Stomach (tissue), 9 donors: ENCODE data around the gene CDC34. TPM values are rescaled to one million over a fixed set of nuclear protein-coding genes. Genes with fewer than 3 reads are reported as not detected.

Experiments
- DNase-seq, 2 donors: peaks; one replicate each; pipeline versions ENCODE4 v3.0.0 to v3.0.0-alpha.2; 2013 to 2019
- H3K27ac ChIP-seq, 5 donors: fragments of 200-600 bp in 4 of 5; sonication (generic) in 4 of 5; one replicate each; pipeline ENCODE4 v1.5.1; 2013 to 2019; ENCODE audit warnings: mild to moderate bottlenecking in 1 of 5, moderate library complexity in 1 of 5
- H3K27me3 ChIP-seq, 3 donors: fragments of 200-600 bp; sonication (generic); one replicate each; pipeline ENCODE4 v1.5.1; 2017 to 2019; ENCODE audit warnings: mixed run types in 1 of 3
- H3K36me3 ChIP-seq, 4 donors: fragments of 200-600 bp; sonication (generic); 1 replicate in 3 of 4; 2 replicates in 1 of 4; pipeline ENCODE4 v1.5.1; 2016 to 2019
- H3K4me1 ChIP-seq, 4 donors: fragments of 200-600 bp; sonication (generic); one replicate each; pipeline ENCODE4 v1.5.1; 2016 to 2019
- H3K4me3 ChIP-seq, 4 donors: fragments of 200-600 bp; sonication (generic) in 3 of 4; one replicate each; pipeline ENCODE4 v1.5.1; 2016 to 2019; ENCODE audit warnings: mild to moderate bottlenecking in 1 of 4
- H3K9me3 ChIP-seq, 4 donors: fragments of 200-600 bp; sonication (generic); one replicate each; pipeline ENCODE4 v1.5.1; 2016 to 2019
- EP300 ChIP-seq: sonication (generic); formaldehyde crosslinking; IDR thresholded peaks from one replicate; pipeline ENCODE4 v1.6.1; 2017; ENCODE audit warnings: antibody characterized with exemption
- POLR2A ChIP-seq, 4 donors: fragments of 450-650 bp; IDR thresholded peaks; one replicate each; pipeline ENCODE4 v1.6.1; 2016; ENCODE audit warnings: antibody characterized with exemption in 4 of 4, control low read depth in 2 of 4, mild to moderate bottlenecking in 1 of 4, moderate library complexity in 1 of 4
- POLR2AphosphoS5 ChIP-seq, 3 donors: sonication (generic); formaldehyde crosslinking; IDR thresholded peaks; one replicate each; pipeline ENCODE4 v1.6.1; 2016; ENCODE audit warnings: antibody characterized with exemption in 3 of 3
- WGBS, 5 donors: extraction: QIAGEN DNeasy Blood & Tissue Kit in 3 of 5; methylation state at CpG; one replicate each; pipeline versions ENCODE4 v1.1.5 to v1.1.7; 2013 to 2018; 5-methylcytosine and 5-hydroxymethylcytosine counted together
- intact Hi-C: fragments of 100-400 bp; cut with DNase I; formaldehyde crosslinking; loops from one replicate; pipeline ENCODE4 v1.15.1; 2023; ENCODE audit warnings: low total_unique reads
- polyA plus RNA-seq, 3 donors: library from polyadenylated mRNA; stranded (reverse); fragments of 200-250 nt; gene quantifications; one replicate each; pipeline ENCODE4 v1.2.3, GENCODE V29; 2013
- total RNA-seq, 5 donors: library from RNA; depleted of rRNA; stranded (reverse); fragments of >200 nt; gene quantifications; one replicate each; pipeline versions ENCODE4 v1.1.0 to v1.2.3, GENCODE V29; 2014 to 2016
- TF ChIP-seq, protein P1 (sequence below), 7 experiments: fragments of 450-650 bp in 4 of 7; fragments of 200-600 bp in 3 of 7; sonication (generic) in 3 of 7; IDR thresholded peaks; one replicate each; pipeline ENCODE4 v1.5.1; 2016 to 2019; ENCODE audit warnings: antibody characterized with exemption in 7 of 7, control low read depth in 2 of 7, mild to moderate bottlenecking in 1 of 7
- donor health status: healthy with polysubstance abuse.
- donor health status: Bipolar disorder and iron deficiency.
- donor health status: healthy.

CDC34 gene
- total and polyA plus RNA-seq, 8 donors = 26.1 to 503 (median 76.7) TPM

DNA sequence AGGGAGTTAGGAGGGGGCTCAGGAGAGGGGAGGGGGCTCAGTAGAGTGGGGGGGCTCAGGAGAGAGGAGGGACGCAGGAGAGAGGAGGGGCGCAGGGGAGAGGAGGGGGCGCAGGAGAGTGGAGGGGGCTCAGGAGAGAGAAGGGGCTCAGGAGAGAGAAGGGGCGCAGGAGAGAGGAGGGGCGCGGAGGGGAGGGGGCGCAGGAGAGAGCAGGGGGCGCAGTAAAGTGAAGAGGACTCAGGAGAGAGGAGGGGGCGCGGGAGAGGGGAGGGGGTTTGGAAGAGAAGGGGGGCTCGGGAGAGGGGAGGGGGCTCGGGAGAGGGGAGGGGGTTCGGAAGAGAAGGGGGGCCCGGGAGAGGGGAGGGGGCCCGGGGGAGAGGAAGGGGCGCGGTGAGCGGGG lies 34.6 kb upstream of the CDC34 start:
- TF ChIP-seq, protein P1, sequence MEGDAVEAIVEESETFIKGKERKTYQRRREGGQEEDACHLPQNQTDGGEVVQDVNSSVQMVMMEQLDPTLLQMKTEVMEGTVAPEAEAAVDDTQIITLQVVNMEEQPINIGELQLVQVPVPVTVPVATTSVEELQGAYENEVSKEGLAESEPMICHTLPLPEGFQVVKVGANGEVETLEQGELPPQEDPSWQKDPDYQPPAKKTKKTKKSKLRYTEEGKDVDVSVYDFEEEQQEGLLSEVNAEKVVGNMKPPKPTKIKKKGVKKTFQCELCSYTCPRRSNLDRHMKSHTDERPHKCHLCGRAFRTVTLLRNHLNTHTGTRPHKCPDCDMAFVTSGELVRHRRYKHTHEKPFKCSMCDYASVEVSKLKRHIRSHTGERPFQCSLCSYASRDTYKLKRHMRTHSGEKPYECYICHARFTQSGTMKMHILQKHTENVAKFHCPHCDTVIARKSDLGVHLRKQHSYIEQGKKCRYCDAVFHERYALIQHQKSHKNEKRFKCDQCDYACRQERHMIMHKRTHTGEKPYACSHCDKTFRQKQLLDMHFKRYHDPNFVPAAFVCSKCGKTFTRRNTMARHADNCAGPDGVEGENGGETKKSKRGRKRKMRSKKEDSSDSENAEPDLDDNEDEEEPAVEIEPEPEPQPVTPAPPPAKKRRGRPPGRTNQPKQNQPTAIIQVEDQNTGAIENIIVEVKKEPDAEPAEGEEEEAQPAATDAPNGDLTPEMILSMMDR (IDR thresholded peaks at IDR 0.05) = no peak
- TF ChIP-seq POLR2A (IDR thresholded peaks at IDR 0.05) (no peak), EP300 (no peak), POLR2AphosphoS5 (IDR thresholded peaks at IDR 0.05) (no peak)
- peak in 1 of 2 donors; percentile 16 for DNase-seq
- Histone ChIP-seq H3K9me3 (no peaks in the 10 kb centered on the region), H3K4me3 (no peak overlapping the region), H3K36me3 (no peaks in the 10 kb centered on the region), H3K4me1 (peaks cover 8 to 34% (median 23%) of the 10 kb centered on the region in 4 donors), H3K27me3 (peaks cover 20 to 67% (median 41%) of the 10 kb centered on the region in 3 donors), H3K27ac (no peak overlapping the region)
- whole genome bisulfite sequencing, 5 donors = 0 to 17% (median 3%) methylated on average over 3 to 17 of the region's 18 CpGs
- intact Hi-C loops = no loop called here

GRCh38 chr19:497491-497868 lies 34.1 kb upstream of the CDC34 start:
- H3K27ac ChIP-seq = no peak overlapping the region
- H3K36me3 ChIP-seq = no peaks in the 10 kb centered on the region
- H3K4me3 ChIP-seq = peak overlapping the region; percentile 5 to 44 (median 18)
- intact Hi-C loops = no loop called here
- peaks cover 20 to 67% (median 41%) of the 10 kb centered on the region in 3 donors for H3K27me3 ChIP-seq
- peaks cover 8 to 34% (median 23%) of the 10 kb centered on the region in 4 donors for H3K4me1 ChIP-seq
- no peak for TF ChIP-seq POLR2AphosphoS5 (IDR thresholded peaks at IDR 0.05)
- TF ChIP-seq EP300 = no peak
- TF ChIP-seq POLR2A (IDR thresholded peaks at IDR 0.05) = no peak
- TF ChIP-seq, protein P1 (IDR thresholded peaks at IDR 0.05) = no peak
- no peaks in the 10 kb centered on the region for H3K9me3 ChIP-seq
- 0 to 9% (median 4%) methylated on average over 3 to 36 of the region's 36 CpGs for WGBS, 5 donors
- peak in 1 of 2 donors; percentile 27 for DNase-seq

GRCh38 chr19:497869-498510 lies 33.6 kb upstream of the CDC34 start:
- Histone ChIP-seq H3K4me1 (peaks cover 8 to 34% (median 23%) of the 10 kb centered on the region in 4 donors), H3K27me3 (peaks cover 20 to 67% (median 41%) of the 10 kb centered on the region in 3 donors), H3K9me3 (no peaks in the 10 kb centered on the region), H3K4me3 (peak overlapping the region; percentile 5 to 44 (median 18)), H3K36me3 (no peaks in the 10 kb centered on the region), H3K27ac (no peak overlapping the region)
- 3 to 12% (median 5%) methylated on average over 25 to 50 of the region's 50 CpGs for WGBS, 5 donors
- peak in 1 of 2 donors; percentile 33 for DNase-seq
- intact Hi-C loops = no loop called here
- no peak for TF ChIP-seq EP300
- no peak for TF ChIP-seq POLR2AphosphoS5 (IDR thresholded peaks at IDR 0.05)
- no peak for TF ChIP-seq POLR2A (IDR thresholded peaks at IDR 0.05)
- TF ChIP-seq, protein P1 (IDR thresholded peaks at IDR 0.05) = no peak

GRCh38 chr19:498511-498891 lies 33.1 kb upstream of the CDC34 start:
- TF ChIP-seq POLR2AphosphoS5 (IDR thresholded peaks at IDR 0.05) = no peak
- TF ChIP-seq EP300 = no peak
- TF ChIP-seq, protein P1 (IDR thresholded peaks at IDR 0.05) = no peak
- no peak for TF ChIP-seq POLR2A (IDR thresholded peaks at IDR 0.05)
- DNase-seq = peak in 1 of 2 donors; percentile 17
- Histone ChIP-seq H3K9me3 (no peaks in the 10 kb centered on the region), H3K27me3 (peaks cover 20 to 67% (median 41%) of the 10 kb centered on the region in 3 donors), H3K27ac (no peak overlapping the region), H3K4me3 (peak overlapping the region in 1 of 4 donors; percentile 44), H3K36me3 (no peaks in the 10 kb centered on the region), H3K4me1 (peaks cover 8 to 34% (median 23%) of the 10 kb centered on the region in 4 donors)
- intact Hi-C loops = no loop called here
- 11 to 25% (median 16%) methylated on average over 3 to 26 of the region's 26 CpGs for WGBS, 5 donors
